ENCODE data around the gene IFITM10.

GRCh38 chr11:1765871-1766718, 15.7 kb upstream of the IFITM10 start:
- TF ChIP-seq ESRRG (CRISPR knock-in tag; IDR thresholded peaks at IDR 0.05) (no peak), ZNF8 (CRISPR knock-in tag; IDR thresholded peaks at IDR 0.05) (no peak), ZNF565 (CRISPR knock-in tag; conservative IDR thresholded peaks at IDR 0.05; ENCODE audit: low read depth) (no peak)
